Activated CD8-positive, alpha-beta memory T cell treated with anti-CD3 and anti-CD28 coated beads, Interleukin-2, amount 50 U/mL, for 4 hours (primary cell): ENCODE data around the gene EFCC1.
A peak's percentile ranks its signal among the peaks of the same experiment; 100 is the strongest.

Source experiments
- DNase-seq: peaks from one replicate; pipeline ENCODE4 v3.0.0-alpha.2; 2020

EFCC1 gene

DNA sequence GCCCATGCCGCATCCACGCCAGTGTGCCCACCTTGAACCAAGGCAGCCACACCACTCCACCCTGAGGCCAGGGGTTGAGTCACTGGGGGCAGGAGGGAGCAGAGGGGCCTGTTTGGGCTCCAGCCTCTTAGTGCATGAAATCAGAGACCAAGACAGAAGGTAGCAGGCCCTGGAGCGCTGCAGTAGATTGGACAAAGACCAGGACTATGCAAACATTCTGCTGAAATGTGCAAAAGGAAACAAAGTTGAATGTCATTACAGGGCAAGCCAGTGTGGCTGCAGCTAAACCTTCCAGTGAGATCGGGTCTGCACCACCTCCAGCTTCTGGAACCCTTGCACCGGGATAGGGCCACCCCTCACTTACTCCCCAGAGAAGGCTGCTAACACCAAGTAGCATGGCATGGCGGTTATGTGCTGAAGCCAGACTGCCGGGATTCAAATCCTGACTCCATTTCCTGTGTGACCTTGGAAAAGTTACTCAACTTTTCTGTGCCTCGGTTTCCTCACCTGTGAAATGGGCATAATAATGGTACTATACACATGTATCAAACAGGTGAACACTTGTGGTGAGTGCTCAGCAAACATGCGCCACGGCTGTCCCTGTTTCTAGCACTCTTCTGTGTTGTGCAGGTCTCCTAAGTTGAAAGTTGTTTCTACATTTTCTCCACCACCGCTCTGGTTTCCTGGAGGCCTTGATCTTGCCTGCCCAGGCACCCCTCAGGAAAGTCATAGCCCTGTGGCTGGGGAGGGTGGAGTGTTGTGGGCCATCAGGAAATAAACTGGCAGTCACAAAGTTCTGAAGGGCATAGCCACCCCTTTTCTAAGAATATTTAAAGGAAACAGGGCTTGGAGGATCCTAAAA lies 34.5 kb downstream of the EFCC1 start:
- DNase-seq: no peak

GRCh38 chr3:129036222-129037092 lies 35.4 kb downstream of the EFCC1 start:
- DNase-seq: no peak

GRCh38 chr3:129037093-129037419 lies 36.0 kb downstream of the EFCC1 start:
- no peak for DNase-seq

DNA sequence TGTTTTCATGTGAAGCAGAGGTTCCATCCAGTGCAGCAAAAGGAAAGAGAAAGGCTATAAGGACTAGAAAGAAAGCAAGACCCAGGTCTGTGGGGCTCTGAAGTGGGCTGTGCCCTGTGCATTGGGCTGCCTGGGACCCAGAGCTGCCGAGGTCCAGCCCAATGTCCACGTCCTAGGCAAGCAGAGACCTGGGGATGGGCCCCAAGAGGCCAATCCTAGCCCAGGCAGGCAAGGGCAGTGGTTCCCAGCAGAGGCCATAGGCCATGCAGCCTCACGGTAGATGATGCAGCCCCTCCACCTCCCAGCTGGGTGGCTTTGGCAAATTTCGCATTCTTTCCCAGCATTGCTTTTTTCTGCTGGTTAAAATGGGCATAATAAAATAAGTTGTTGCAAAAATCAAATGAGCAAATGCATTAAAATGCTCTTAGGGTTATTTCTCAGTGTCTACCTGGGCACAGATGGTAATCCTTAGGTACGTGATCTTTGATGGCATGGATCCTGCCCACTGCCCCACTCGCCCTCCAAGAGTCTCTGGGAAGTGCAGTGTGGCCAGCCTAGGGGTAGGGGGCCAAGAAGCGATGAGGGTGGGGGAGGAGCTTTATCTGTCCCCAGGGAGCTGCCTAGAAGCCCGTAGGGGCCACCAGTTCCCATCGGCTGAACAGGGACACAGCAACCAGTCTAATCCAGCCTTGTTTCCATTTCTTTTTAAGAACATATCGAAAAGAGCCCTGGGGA lies 37.2 kb downstream of the EFCC1 start:
- DNase-seq: no peak

- DNase-seq: no peak
Measured at GRCh38 chr3:129039271-129040038, 38.4 kb downstream of the EFCC1 start.

DNA sequence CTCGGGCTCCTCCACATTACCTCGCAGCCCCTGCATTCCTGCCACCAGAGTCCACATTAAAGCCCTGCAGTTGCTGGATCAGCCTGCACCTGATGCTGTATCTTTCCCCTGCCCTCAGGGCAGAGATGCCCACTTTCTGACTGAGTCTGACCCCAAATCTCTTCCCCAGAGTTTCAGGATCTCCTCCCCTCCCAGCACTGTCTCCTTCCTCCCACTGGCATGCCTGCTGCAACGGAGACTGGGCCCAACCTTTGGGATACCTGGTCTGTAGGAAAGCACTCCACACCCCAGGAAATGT lies 38.9 kb downstream of the EFCC1 start:
- no peak for DNase-seq

DNA sequence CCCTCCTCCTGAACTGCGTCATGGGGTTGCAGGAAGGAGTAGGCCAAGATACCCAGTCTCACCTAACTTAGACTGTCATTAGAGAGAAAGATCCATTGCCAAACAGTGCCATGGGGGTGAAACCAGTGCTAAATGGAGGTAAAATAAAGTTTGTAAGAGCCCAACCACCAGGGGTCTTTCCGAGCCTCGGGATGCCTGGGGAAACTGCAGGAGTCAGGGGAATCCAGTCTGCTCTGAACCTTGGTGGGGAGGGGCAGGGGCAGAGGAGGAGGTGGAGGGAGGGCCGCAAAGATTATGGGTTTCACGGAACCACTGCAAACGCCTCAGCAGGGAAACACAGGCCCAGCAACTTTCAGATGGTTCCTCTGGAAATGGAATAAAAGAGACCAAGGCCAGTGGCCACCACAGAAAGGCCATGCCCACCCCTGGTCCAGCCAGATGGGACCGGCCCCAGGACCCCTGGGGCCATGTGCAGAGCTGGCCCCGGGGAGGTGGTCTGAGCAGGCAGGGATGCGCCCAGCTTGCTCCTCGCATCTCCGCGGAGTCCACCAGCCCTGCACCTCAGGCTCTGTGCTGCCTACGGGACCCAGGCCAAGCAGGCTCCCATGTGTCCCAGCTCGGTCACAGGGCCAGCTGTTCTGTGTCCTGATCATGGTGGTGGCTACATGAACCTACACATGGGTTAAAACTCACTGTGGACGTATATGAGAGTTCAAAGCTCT lies 39.6 kb downstream of the EFCC1 start:
- DNase-seq: no peak

DNA sequence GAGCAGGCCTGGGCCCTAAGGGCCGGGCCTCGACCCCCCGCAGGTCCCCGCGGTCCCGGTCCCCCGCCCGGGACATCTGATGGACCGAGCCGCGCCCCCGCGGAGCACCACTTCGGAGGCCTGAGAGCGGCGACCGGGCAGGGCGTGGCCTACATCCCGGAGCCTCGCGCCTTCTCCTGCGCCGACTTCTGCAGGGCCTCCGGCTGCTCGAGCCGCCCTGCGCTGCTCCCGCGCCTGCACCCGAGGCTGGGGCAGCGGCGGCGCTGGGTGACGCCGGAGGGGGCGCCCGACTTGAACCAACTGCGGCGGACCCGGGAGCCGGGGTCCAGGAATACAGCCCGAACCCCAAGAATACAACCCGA lies 44.6 kb downstream of the EFCC1 start:
- peak; percentile 46 for DNase-seq

DNA sequence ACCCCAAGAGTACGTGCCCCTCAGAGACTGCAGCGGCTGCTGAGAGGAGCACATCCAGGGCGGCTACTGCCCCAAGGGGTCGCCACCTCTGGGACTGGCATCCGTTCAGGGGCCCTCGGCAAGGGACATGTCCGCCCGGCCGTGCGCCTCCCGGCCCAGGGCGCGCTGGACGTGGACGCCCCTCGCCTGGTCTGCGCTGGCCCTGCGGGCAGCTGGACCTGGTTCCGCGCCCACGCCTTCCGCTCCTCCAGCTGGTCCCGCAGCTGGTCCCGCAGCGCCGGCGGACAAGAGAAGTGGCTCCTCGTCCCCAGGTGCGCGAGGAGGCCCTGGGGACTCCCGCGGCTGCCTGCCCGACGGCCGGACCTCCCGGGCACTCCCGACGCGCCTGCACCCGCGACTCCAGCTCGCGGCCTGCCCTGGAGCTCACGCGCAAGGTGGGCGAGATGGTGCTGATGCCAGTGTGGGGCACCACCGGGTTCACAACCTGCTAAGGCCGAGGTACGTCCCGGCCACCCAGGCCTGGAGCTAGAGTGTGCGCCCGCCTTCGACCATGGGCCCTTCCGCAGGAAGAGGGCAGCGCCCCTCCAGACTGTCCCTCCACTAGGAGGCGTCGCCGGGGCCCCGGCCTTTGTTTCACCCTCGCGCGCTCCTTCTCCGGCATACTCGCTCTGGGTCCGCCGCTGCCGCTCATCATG lies 45.1 kb downstream of the EFCC1 start:
- peak; percentile 45 for DNase-seq

GRCh38 chr3:129046732-129047552 lies 45.8 kb downstream of the EFCC1 start:
- no peak for DNase-seq

DNA sequence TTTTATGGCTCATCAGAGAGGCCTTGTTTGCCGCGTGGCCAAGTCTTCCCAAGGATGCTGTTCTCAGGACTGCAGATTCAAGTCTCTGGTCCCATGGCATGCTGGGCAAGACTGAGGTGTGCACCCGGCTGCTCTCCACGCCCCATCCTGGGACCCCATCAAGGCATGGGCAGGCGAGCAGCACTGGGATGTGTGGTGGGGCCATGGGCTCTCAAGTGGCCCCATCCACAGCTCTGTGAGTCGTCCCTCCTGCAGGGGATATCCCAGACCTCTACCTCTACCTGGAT lies 46.4 kb downstream of the EFCC1 start:
- DNase-seq: no peak

GRCh38 chr3:129050556-129051295 lies 49.6 kb downstream of the EFCC1 start:
- DNase-seq: no peak

- DNase-seq: no peak
Measured at GRCh38 chr3:129051871-129052340, 50.8 kb downstream of the EFCC1 start.

- no peak for DNase-seq
Measured at GRCh38 chr3:129052675-129053074, 51.6 kb downstream of the EFCC1 start.

GRCh38 chr3:129054605-129055104 lies 53.6 kb downstream of the EFCC1 start:
- no peak for DNase-seq

- no peak for DNase-seq
Measured at GRCh38 chr3:129056451-129057173, 55.5 kb downstream of the EFCC1 start.

DNA sequence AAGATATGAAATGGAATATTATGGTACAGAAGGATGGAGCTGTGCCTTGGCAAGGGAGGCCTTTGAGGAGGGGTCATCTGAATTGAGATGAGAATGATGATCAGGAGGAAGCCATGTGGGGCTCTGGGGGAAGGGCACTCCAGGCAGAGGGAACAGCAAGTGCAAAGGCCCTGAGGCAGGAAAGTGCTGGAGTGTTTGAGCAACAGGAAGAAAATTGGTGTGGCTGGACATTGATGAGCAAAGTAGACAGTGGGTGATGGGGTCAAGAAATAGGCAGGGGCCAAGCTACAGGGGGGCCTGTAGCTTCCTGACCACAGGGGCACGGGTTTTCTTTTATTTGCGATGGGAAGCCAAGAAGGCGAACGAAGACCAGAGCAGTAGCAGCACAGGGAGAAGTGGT lies 56.1 kb downstream of the EFCC1 start:
- DNase-seq: no peak

- no peak for DNase-seq
Measured at GRCh38 chr3:129058441-129059200, 57.5 kb downstream of the EFCC1 start.
